Forelimb muscle (tissue), 1 donor: ENCODE measurements around the gene EFCAB5. TPM values are rescaled to one million over a fixed set of nuclear protein-coding genes. Genes with fewer than 3 reads are reported as not detected.
"Not testable (repeated sequence)": the region's sequence is repeated elsewhere in the genome, so short reads cannot be mapped to it uniquely, and the experiment has no call there.

Experiments
- DNase-seq: peaks from one replicate; pipeline ENCODE4 v3.0.0-alpha.2; 2013; ENCODE audit warnings: low read depth
- polyA plus RNA-seq: library from polyadenylated mRNA; unstranded; fragments of 120-200 nt; gene quantifications from one replicate; pipeline ENCODE4 v1.2.1, GENCODE V29; 2013; ENCODE audit not compliant: insufficient read length

The EFCAB5 gene
- polyA plus RNA-seq, 1 donor, result 0.85 TPM

DNA sequence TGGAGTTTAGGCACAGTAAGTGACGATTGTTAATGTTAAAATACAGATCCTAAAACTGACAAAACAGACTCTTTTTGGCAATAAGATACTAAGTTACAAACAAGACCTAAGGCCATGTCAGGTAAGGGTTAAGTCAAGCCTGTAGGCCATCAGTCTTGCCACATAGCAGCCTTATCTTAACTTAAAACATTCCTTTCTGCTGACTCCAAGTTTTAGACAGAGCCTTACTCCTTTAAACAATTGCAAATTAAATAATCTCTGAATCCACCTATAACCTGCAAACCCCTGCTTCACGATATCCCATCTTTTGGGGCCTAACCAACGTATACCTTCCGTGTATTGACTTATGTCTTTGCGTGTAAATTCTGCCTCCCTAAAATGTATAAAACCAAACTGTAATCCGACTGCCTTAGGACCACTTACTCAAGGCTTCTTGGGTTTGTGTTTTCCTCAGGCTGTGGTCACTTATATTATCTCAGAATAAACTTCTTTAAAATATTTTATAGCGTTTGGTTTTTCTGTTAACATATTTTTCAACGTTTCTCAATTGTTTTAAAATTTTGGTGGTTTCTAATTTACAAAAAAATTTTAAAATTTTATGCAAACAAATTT, 64.4 kb downstream of the EFCAB5 start:
- no peak for DNase-seq

DNA sequence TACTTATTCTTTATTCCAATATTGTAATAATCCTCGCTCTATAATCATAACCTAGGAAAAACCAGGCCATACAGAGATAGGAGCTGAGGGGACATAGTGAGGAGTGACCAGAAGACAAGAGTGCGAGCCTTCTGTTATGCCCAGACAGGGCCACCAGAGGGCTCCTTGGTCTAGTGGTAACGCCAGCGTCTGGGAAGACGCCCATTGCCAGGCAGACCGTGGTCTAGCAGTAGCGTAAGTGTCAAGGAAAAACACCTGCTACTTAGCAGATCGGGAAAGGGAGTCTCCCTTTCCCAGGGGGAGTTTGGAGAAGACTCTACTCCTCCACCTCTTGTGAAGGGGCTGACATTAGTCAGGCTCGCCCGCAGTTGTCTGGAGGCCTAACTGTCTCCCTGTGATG, 70.5 kb downstream of the EFCAB5 start:
- not testable (repeated sequence) for DNase-seq

GRCh38 chr17:30021708-30022317, 80.4 kb downstream of the EFCAB5 start:
- DNase-seq, result no peak

DNA sequence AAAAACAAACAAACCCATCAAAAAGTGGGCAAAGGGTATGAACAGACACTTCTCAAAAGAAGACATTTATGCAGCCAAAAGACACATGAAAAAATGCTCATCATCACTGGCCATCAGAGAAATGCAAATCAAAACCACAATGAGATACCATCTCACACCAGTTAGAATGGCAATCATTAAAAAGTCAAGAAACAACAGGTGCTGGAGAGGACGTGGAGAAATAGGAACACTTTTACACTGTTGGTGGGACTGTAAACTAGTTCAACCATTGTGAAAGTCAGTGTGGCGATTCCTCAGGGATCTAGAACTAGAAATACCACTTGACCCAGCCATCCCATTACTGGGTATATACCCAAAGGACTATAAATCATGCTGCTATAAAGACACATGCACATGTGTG, 83.9 kb downstream of the EFCAB5 start:
- not testable (repeated sequence) for DNase-seq

DNA sequence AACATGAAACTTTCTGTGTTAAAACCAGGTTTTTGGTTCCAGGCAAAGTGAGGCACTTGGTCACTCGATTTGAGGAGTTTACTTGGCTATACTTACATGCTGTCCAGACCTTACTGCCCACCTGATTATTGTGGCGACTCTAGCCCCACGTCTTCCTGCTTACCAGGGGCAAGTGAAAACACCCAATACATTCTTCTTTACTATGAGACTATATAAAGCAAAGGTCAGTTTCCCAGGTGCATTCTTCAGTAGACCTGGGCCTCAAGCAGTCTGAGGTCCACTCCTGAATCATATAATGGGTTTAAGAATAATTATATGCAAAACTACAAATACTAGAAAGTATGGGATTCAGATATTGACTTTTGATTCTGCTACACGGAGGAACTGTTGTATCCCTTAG, 86.2 kb downstream of the EFCAB5 start:
- no peak for DNase-seq

GRCh38 chr17:30031214-30031869, 89.9 kb downstream of the EFCAB5 start:
- no peak for DNase-seq

GRCh38 chr17:30035369-30035768, 93.9 kb downstream of the EFCAB5 start:
- DNase-seq, result no peak

DNA sequence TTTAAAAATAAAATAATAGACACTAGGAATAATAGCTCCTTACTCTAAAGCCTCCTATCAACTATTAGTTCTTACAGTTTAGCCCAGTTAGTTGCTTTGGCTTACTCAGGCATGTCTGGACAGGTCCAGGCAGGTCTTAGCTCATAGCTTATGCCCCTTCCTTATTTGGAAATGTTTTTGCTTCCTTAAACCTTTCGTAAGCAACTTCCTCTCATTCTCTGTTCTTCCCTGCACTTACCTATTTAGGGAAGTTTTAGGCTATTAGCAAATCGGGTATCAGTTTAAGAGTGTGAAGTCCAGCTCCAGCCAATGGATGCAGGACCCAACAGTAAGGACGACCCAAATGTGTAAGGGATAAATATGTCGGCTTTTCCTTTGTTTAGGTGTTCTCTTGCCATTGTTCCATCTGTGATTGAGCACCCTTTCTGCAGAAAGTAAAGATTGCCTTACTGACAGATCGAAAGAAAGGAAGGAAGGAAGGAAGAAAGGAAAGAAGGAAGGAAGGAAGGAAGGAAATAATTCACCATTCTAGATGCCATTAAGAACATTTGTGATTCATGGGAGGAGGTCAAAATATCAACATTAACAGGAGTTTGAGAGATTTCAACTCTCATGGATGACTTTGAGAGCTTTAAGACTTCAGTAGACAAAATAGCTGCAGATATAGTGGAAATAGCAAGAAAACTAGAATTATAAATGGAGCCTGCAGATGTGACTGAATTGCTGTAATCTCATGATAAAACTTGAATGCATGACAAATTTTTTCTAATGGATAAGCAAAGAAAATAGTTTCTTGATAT, 99.5 kb downstream of the EFCAB5 start:
- DNase-seq, result not testable (repeated sequence)

- DNase-seq, result no peak
Measured at GRCh38 chr17:30041551-30041950, 100.1 kb downstream of the EFCAB5 start.

- DNase-seq, result no peak
Measured at GRCh38 chr17:30062372-30062771, 120.9 kb downstream of the EFCAB5 start.

DNA sequence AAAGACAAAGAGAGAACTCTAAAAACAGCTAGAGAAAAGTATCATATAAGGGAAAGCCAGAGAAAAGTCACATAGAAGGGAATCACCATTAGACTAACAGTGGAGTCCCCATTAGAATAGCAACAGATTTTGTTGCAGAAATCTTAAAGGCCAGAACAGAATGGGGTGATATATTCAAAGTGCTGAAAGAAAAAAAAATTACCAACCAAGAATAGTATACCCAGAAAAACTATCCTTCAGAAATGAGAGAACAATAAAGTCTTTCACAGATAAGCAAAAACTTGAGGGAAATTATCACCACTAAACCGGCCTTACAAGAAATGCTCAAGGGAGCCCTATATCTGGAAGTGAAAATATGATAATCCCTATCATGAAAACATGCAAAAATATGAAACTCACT, 123.3 kb downstream of the EFCAB5 start:
- DNase-seq, result no peak

GRCh38 chr17:30068465-30068864, 127.0 kb downstream of the EFCAB5 start:
- no peak for DNase-seq

DNA sequence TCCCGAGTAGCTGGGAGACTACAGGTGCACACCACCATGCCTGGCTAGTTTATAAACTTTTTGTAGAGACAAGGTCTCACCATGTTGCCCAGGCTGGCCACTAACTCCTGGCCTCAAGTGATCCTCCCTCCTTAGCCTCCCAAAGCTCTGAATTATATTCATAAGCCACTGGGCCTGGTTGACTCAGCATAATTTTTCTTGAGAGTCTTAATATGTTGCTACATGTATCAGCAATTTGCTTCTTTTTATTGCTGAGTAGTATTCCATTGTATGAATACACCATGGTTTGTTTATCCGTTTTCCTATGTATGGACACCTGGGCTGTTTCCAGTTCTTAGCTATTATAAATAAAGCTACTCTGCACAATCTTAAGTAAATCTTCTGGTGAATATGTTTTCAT, 132.8 kb downstream of the EFCAB5 start:
- DNase-seq, result no peak

DNA sequence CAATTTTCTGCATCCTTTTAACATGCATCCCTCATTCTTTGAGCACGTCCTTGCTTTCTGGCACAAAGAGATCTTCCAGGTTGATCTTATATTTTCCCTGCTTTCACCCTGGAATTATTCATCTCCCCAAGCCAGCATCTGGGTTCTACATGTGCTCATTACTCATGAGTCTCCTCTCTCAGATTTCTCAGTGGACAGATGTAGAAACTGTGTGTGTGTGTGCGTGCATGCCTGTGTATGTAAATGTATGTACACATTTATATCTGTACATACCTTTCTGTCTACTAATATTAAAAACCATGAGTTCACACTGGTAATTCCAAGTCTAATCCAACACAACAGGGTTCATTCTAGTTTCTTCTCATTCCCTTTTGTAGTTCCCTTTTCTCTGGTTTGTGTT, 133.3 kb downstream of the EFCAB5 start:
- DNase-seq, result no peak

GRCh38 chr17:30082773-30083172, 141.3 kb downstream of the EFCAB5 start:
- DNase-seq, result no peak

DNA sequence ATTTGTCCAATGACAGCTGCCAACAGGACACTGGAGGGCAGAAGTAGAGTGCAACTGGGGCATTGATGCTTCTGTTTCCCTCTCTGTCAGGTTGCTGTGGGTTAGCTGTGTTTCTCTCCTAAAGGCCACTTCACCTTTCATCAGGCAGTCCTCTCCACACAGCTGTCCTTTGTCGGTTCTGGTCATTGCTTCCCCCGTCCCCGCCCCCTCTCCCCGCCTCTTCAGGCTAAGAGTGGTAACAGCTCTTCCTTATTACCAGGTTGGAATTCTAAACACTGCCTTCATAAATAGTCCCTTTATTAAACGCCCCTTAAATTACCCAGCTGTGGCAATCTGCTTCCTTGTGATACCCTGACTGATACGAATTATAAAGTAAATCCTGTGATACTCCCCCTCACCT, 143.4 kb downstream of the EFCAB5 start:
- no peak for DNase-seq

DNA sequence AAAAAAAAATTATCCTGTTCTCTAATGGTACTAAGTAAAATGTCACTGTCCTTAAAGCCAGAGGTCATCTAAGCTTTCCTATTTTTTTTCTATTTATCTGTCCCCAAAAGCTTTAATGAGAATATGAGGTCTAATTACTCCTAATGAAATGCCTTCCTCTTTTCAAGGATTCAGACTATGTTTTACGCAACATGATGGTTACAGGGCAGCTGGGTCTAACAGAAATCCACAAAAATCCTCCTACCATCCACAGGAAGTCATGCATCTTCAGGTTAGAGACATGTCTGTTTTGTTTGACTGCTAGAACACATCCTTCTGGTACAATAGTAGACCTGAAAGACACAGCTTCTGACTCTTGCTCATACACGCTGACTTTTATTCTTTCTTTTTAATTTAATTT, 145.5 kb downstream of the EFCAB5 start:
- no peak for DNase-seq

GRCh38 chr17:30087431-30087830, 146.0 kb downstream of the EFCAB5 start:
- not testable (repeated sequence) for DNase-seq

DNA sequence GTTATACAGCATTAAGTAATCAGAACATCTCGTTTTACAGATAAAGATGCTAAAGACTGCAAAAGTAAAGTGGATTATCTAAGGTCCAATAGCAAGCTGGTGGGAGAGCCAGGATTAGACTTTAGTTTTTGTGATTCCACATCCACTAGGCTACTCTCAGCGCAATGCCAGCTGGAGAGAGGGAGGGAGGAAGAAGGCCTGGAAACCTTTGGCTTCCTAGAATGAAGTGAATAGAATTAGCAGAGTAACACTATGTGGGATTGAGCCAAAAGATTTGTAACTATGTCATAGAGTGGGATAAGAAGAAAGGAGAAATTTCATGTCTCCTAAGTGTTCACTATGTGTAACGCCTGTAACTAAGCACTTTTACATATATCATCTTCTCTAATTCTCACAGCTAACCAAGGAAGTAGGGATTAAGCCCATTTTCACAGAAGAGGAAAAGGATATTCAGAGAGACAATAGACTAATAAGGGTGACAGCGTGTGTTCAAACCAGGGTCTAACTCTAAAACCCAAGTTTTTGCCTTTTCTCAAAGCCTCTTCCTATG, 149.8 kb downstream of the EFCAB5 start:
- no peak for DNase-seq

- peak; percentile 26 for DNase-seq
Measured at GRCh38 chr17:30091771-30092170, 150.3 kb downstream of the EFCAB5 start.

GRCh38 chr17:30092886-30093285, 151.5 kb downstream of the EFCAB5 start:
- DNase-seq, result no peak

DNA sequence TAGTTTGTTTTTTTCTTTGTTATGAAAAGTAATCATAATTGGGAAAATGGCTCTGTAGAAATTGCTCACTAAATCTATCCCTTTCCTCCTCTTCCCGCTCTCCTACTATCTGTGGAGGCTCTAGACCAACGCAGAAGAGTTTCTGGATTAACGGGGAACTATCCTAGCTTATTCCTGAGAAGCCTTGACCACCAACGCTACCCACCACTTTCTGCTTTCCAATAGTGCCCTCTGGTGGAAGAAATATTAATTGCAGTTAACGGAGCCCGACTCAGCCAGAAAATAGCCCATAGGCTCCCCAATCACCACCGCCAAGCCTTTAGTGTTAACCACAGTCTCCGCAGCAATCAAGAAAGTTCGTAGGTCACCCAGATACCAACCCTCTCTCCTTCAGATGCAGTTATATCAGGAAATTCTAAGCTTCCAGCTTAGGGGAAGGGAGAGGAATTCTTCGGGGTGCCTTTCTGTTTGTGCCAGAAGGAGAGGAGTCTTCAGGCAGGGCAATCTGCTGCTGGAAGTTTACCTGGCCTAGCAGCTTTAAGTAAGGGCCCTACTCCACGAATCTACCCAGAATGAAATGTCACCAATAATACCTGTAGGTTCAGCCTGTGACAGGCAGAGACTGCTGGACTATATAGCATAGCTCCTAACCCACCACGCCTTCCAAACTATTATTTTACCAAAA, 152.2 kb downstream of the EFCAB5 start:
- DNase-seq, result peak; percentile 41
